Measurements from ENCODE around the gene SRD5A3. TPM values are rescaled to one million over a fixed set of nuclear protein-coding genes. Genes with fewer than 3 reads are reported as not detected.
A peak's percentile ranks its signal among the peaks of the same experiment; 100 is the strongest.

The SRD5A3 gene
- total and polyA plus RNA-seq, 8 donors = 1.8 to 13.0 (median 9.3) TPM; not detected in 1

- Histone ChIP-seq H3K4me3 (no peak overlapping the region), H3K36me3 (no peaks in the 10 kb centered on the region), H3K4me1 (peaks cover 0 to 3% (median 0%) of the 10 kb centered on the region in 4 donors), H3K27ac (peak overlapping the region in 3 of 5 donors; percentile 8 to 62 (median 18)), H3K9me3 (peaks cover 0 to 12% (median 2%) of the 10 kb centered on the region in 4 donors), H3K27me3 (no peaks in the 10 kb centered on the region)
- intact Hi-C loops (cut with DNase I; ENCODE audit: low total_unique reads) = no loop called here
- TF ChIP-seq POLR2A (IDR thresholded peaks at IDR 0.05) (no peak), EP300 (IDR thresholded peaks at IDR 0.05) (no peak), POLR2AphosphoS5 (IDR thresholded peaks at IDR 0.05) (no peak), CTCF (IDR thresholded peaks at IDR 0.05) (no peak)
- no peak for DNase-seq
- WGBS, 5 donors = 48 to 64% (median 63%) methylated on average over 2 of the region's 2 CpGs
Observed at GRCh38 chr4:55329012-55329411, 17.0 kb upstream of the SRD5A3 start.

- H3K4me3 ChIP-seq = no peak overlapping the region
- peak overlapping the region in 2 of 5 donors; percentile 43 to 62 for H3K27ac ChIP-seq
- H3K27me3 ChIP-seq = no peaks in the 10 kb centered on the region
- WGBS, 5 donors = 35 to 53% (median 49%) methylated on average over 4 of the region's 4 CpGs
- DNase-seq = no peak
- TF ChIP-seq POLR2AphosphoS5 (IDR thresholded peaks at IDR 0.05) = peak in 1 of 3 donors; percentile 20
- TF ChIP-seq POLR2A (IDR thresholded peaks at IDR 0.05) = no peak
- H3K36me3 ChIP-seq = no peaks in the 10 kb centered on the region
- intact Hi-C loops (cut with DNase I; ENCODE audit: low total_unique reads) = no loop called here
- H3K4me1 ChIP-seq = peaks cover 0 to 3% (median 0%) of the 10 kb centered on the region in 4 donors
- peaks cover 0 to 12% (median 2%) of the 10 kb centered on the region in 4 donors for H3K9me3 ChIP-seq
Observed at GRCh38 chr4:55330241-55330640, 15.8 kb upstream of the SRD5A3 start.

GRCh38 chr4:55336138-55337034 lies 9.7 kb upstream of the SRD5A3 start:
- DNase-seq = no peak
- TF ChIP-seq POLR2AphosphoS5 (IDR thresholded peaks at IDR 0.05) (no peak), POLR2A (IDR thresholded peaks at IDR 0.05) (no peak), CTCF (IDR thresholded peaks at IDR 0.05) (no peak), EP300 (IDR thresholded peaks at IDR 0.05) (no peak)
- Histone ChIP-seq H3K36me3 (no peaks in the 10 kb centered on the region), H3K4me1 (no peaks in the 10 kb centered on the region), H3K27ac (no peak overlapping the region), H3K4me3 (no peak overlapping the region), H3K9me3 (no peaks in the 10 kb centered on the region), H3K27me3 (no peaks in the 10 kb centered on the region)
- intact Hi-C loops (cut with DNase I; ENCODE audit: low total_unique reads) = no loop called here
- WGBS, 5 donors = 73 to 79% (median 77%) methylated on average over 22 of the region's 22 CpGs

- intact Hi-C loops (cut with DNase I; ENCODE audit: low total_unique reads) = no loop called here
Observed at GRCh38 chr4:55337944-55338343, 8.1 kb upstream of the SRD5A3 start.

More at GRCh38 chr4:55337944-55338343, 8.1 kb upstream of the SRD5A3 start:
- Histone ChIP-seq H3K4me3 (no peak overlapping the region), H3K4me1 (no peaks in the 10 kb centered on the region), H3K27ac (no peak overlapping the region), H3K27me3 (no peaks in the 10 kb centered on the region), H3K9me3 (no peaks in the 10 kb centered on the region), H3K36me3 (no peaks in the 10 kb centered on the region)
- TF ChIP-seq CTCF (IDR thresholded peaks at IDR 0.05) (no peak), POLR2AphosphoS5 (IDR thresholded peaks at IDR 0.05) (no peak), EP300 (IDR thresholded peaks at IDR 0.05) (no peak)
- no peak for DNase-seq

Measured in stomach (tissue), 9 donors.